Right atrium auricular region (tissue), 2 donors: ENCODE data around the gene TEAD3. TPM values are rescaled to one million over a fixed set of nuclear protein-coding genes. Genes with fewer than 3 reads are reported as not detected.

Experiments
- DNase-seq: peaks from one replicate; pipeline ENCODE4 v3.0.0-alpha.2; 2019; ENCODE audit warnings: low spot score
- H3K27ac ChIP-seq, 2 donors: fragments of 200-600 bp; sonication (generic); 1 replicate in 1 of 2; 2 replicates in 1 of 2; pipeline ENCODE4 v1.5.1; 2016 to 2019
- H3K27me3 ChIP-seq, 2 donors: fragments of 200-600 bp; sonication (generic); one replicate each; pipeline versions ENCODE4 v1.5.1 to v1.6.0; 2017 to 2019
- H3K36me3 ChIP-seq: fragments of 200-600 bp; sonication (generic); one replicate; pipeline ENCODE4 v1.5.1; 2016
- H3K4me1 ChIP-seq, 2 donors: fragments of 200-600 bp; sonication (generic); one replicate each; pipeline versions ENCODE4 v1.5.1 to v1.6.0; 2017 to 2019
- H3K4me3 ChIP-seq, 2 donors: fragments of 200-600 bp; sonication (generic); 1 replicate in 1 of 2; 2 replicates in 1 of 2; pipeline ENCODE4 v1.5.1; 2017 to 2019; ENCODE audit warnings: mild to moderate bottlenecking in 1 of 2, moderate library complexity in 1 of 2
- H3K9me3 ChIP-seq, 2 donors: fragments of 200-600 bp; sonication (generic); one replicate each; pipeline ENCODE4 v1.5.1; 2019
- CTCF ChIP-seq, 2 donors: fragments of 200-600 bp; sonication (generic); IDR thresholded peaks; one replicate each; pipeline ENCODE4 v1.5.1; 2019; ENCODE audit warnings: antibody characterized with exemption in 2 of 2
- total RNA-seq, 2 donors: library from RNA; depleted of rRNA; stranded (reverse); fragments of >200 nt; gene quantifications; one replicate each; pipeline ENCODE4 v1.1.0, GENCODE V29; 2016

The TEAD3 gene
- total RNA-seq, 2 donors from 2014 or later: 19.3 to 37.1 TPM

GRCh38 chr6:35468980-35469750, 27.7 kb downstream of the TEAD3 start:
- peak overlapping the region; percentile 87 to 88 for H3K27ac ChIP-seq
- H3K4me3 ChIP-seq: peak overlapping the region; percentile 77 to 80
- H3K27me3 ChIP-seq: no peaks in the 10 kb centered on the region
- no peaks in the 10 kb centered on the region for H3K9me3 ChIP-seq
- no peak for DNase-seq
- H3K4me1 ChIP-seq: peaks cover 0 to 34% of the 10 kb centered on the region in 2 donors
- TF ChIP-seq CTCF (IDR thresholded peaks at IDR 0.05): no peak
- H3K36me3 ChIP-seq: peaks cover 36% of the 10 kb centered on the region

GRCh38 chr6:35468181-35468979, 28.5 kb downstream of the TEAD3 start, which contains the start of gene RPL10A:
TSS of gene RPL10A (plus strand) at chr6:35468401. CDS start at chr6:35468435, 34 bp downstream.
- Histone ChIP-seq H3K27me3 (no peaks in the 10 kb centered on the region), H3K9me3 (no peaks in the 10 kb centered on the region), H3K4me3 (peak within 1 kb of the TSS; percentile 77 to 80), H3K27ac (peak within 1 kb of the TSS; percentile 87 to 88), H3K4me1 (peaks cover 0 to 34% of the 10 kb centered on the region in 2 donors), H3K36me3 (peaks cover 36% of the 10 kb centered on the region)
- peak; percentile 95 for DNase-seq
- TF ChIP-seq CTCF (IDR thresholded peaks at IDR 0.05): peak; percentile 90 to 96

GRCh38 chr6:35465646-35466045, 31.2 kb downstream of the TEAD3 start:
- no peak overlapping the region for H3K27ac ChIP-seq
- DNase-seq: no peak
- H3K36me3 ChIP-seq: peaks cover 12% of the 10 kb centered on the region
- TF ChIP-seq CTCF (IDR thresholded peaks at IDR 0.05): no peak
- H3K9me3 ChIP-seq: no peaks in the 10 kb centered on the region
- H3K27me3 ChIP-seq: no peaks in the 10 kb centered on the region
- peaks cover 0 to 24% of the 10 kb centered on the region in 2 donors for H3K4me1 ChIP-seq
- no peak overlapping the region for H3K4me3 ChIP-seq

GRCh38 chr6:35463292-35463691, 33.6 kb downstream of the TEAD3 start:
- no peak for TF ChIP-seq CTCF (IDR thresholded peaks at IDR 0.05)
- peaks cover 0 to 7% of the 10 kb centered on the region in 2 donors for H3K4me1 ChIP-seq

GRCh38 chr6:35461270-35461669, 35.6 kb downstream of the TEAD3 start:
- TF ChIP-seq CTCF (IDR thresholded peaks at IDR 0.05): no peak
- DNase-seq: no peak
- no peaks in the 10 kb centered on the region for H3K36me3 ChIP-seq

More at GRCh38 chr6:35463292-35463691, 33.6 kb downstream of the TEAD3 start:
- Histone ChIP-seq H3K9me3 (no peaks in the 10 kb centered on the region), H3K27ac (no peak overlapping the region), H3K27me3 (no peaks in the 10 kb centered on the region), H3K36me3 (no peaks in the 10 kb centered on the region), H3K4me3 (no peak overlapping the region)
- no peak for DNase-seq

More at GRCh38 chr6:35461270-35461669, 35.6 kb downstream of the TEAD3 start:
- Histone ChIP-seq H3K4me3 (no peak overlapping the region), H3K4me1 (no peaks in the 10 kb centered on the region), H3K27me3 (no peaks in the 10 kb centered on the region), H3K27ac (no peak overlapping the region), H3K9me3 (no peaks in the 10 kb centered on the region)
